DOHH2 (cell line): ENCODE measurements around the gene HPCAL4.

ENCODE experiments used
- H3F3A ChIP-seq: fragments of 200-600 bp; sonication (generic), shearing (Covaris generic); 2 replicates; pipeline ENCODE4 v1.6.0; 2016; ENCODE audit warnings: antibody characterized with exemption, mild to moderate bottlenecking; ENCODE audit not compliant: control insufficient read depth, insufficient read depth
- H3K27ac ChIP-seq: fragments of 200-600 bp; sonication (generic); 2 replicates; pipeline ENCODE4 v1.5.1; 2014; ENCODE audit warnings: low read depth, mild to moderate bottlenecking, low read length, moderate library complexity
- H3K27me3 ChIP-seq: fragments of 200-600 bp; sonication (generic); 2 replicates; pipeline ENCODE4 v1.6.1; 2014; ENCODE audit warnings: mild to moderate bottlenecking, low read length, mixed read lengths; ENCODE audit not compliant: control insufficient read depth
- H3K36me3 ChIP-seq: fragments of 200-600 bp; sonication (generic); 2 replicates; pipeline ENCODE4 v1.6.1; 2014; ENCODE audit warnings: mild to moderate bottlenecking, low read length, moderate library complexity, mixed read lengths; ENCODE audit not compliant: control insufficient read depth
- H3K4me1 ChIP-seq: fragments of 200-600 bp; sonication (generic); 2 replicates; pipeline ENCODE4 v1.6.1; 2014; ENCODE audit warnings: mild to moderate bottlenecking, low read length, mixed read lengths; ENCODE audit not compliant: control insufficient read depth
- H3K4me2 ChIP-seq: fragments of 200-600 bp; sonication (generic); 2 replicates; pipeline ENCODE4 v1.6.0; 2014; ENCODE audit warnings: mild to moderate bottlenecking, low read length, moderate library complexity
- H3K4me3 ChIP-seq: fragments of 200-600 bp; sonication (generic); 2 replicates; pipeline ENCODE4 v1.5.1; 2014; ENCODE audit warnings: mild to moderate bottlenecking, low read length, mixed read lengths
- H3K79me2 ChIP-seq: fragments of 200-600 bp; sonication (generic); 2 replicates; pipeline ENCODE4 v1.6.1; 2014; ENCODE audit warnings: mild to moderate bottlenecking, low read length, mixed read lengths; ENCODE audit not compliant: control insufficient read depth
- H3K9me2 ChIP-seq: fragments of 200-600 bp; sonication (generic); replicated peaks from 2 replicates; pipeline ENCODE4 v1.6.1; 2014; ENCODE audit warnings: mild to moderate bottlenecking, low read length, mixed read lengths; ENCODE audit not compliant: control insufficient read depth
- H3K9me3 ChIP-seq: fragments of 200-600 bp; sonication (generic); 2 replicates; pipeline ENCODE4 v1.6.1; 2014; ENCODE audit warnings: antibody characterized with exemption, low read length, mixed read lengths; ENCODE audit not compliant: control insufficient read depth, insufficient read depth
- H4K20me1 ChIP-seq: fragments of 200-600 bp; sonication (generic); 2 replicates; pipeline ENCODE4 v1.6.0; 2014; ENCODE audit warnings: low read depth, mild to moderate bottlenecking, antibody characterized with exemption, low read length, moderate library complexity; ENCODE audit not compliant: control insufficient read depth, insufficient read depth
- CTCF ChIP-seq: fragments of 200-600 bp; sonication (generic); IDR thresholded peaks from one replicate; pipeline ENCODE4 v1.5.1; 2014; ENCODE audit warnings: antibody characterized with exemption, mild to moderate bottlenecking, low read depth, low read length; ENCODE audit not compliant: poor library complexity, severe bottlenecking
- EZH2phosphoT487 ChIP-seq: fragments of 200-600 bp; sonication (generic); IDR thresholded peaks from 2 replicates; pipeline ENCODE4 v1.6.1; 2017; ENCODE audit warnings: borderline replicate concordance, mild to moderate bottlenecking, antibody characterized with exemption, low read length, moderate library complexity, mixed read lengths

The HPCAL4 gene

GRCh38 chr1:39649636-39650185 is 41.5 kb downstream of the HPCAL4 start:
- no peaks in the 10 kb centered on the region for H3F3A ChIP-seq
- no peaks in the 10 kb centered on the region for H3K36me3 ChIP-seq
- H3K4me2 ChIP-seq = no peak overlapping the region
- H3K27ac ChIP-seq = no peak overlapping the region
- H3K79me2 ChIP-seq = no peaks in the 10 kb centered on the region
- peaks cover 21% of the 10 kb centered on the region for H3K27me3 ChIP-seq
- H3K9me3 ChIP-seq = no peaks in the 10 kb centered on the region
- H3K9me2 ChIP-seq = no peaks in the 10 kb centered on the region
- TF ChIP-seq CTCF (no peak), EZH2phosphoT487 (no peak)
- H4K20me1 ChIP-seq = no peaks in the 10 kb centered on the region
- H3K4me1 ChIP-seq = peaks cover 13% of the 10 kb centered on the region
- H3K4me3 ChIP-seq = no peak overlapping the region

GRCh38 chr1:39648496-39648895 is 42.7 kb downstream of the HPCAL4 start:
- Histone ChIP-seq H3F3A (no peaks in the 10 kb centered on the region), H4K20me1 (no peaks in the 10 kb centered on the region), H3K9me3 (no peaks in the 10 kb centered on the region), H3K9me2 (no peaks in the 10 kb centered on the region), H3K27ac (no peak overlapping the region), H3K27me3 (peaks cover 11% of the 10 kb centered on the region), H3K36me3 (no peaks in the 10 kb centered on the region), H3K4me3 (no peak overlapping the region), H3K4me1 (peaks cover 13% of the 10 kb centered on the region), H3K4me2 (no peak overlapping the region), H3K79me2 (no peaks in the 10 kb centered on the region)
- TF ChIP-seq CTCF (no peak), EZH2phosphoT487 (no peak)

DNA sequence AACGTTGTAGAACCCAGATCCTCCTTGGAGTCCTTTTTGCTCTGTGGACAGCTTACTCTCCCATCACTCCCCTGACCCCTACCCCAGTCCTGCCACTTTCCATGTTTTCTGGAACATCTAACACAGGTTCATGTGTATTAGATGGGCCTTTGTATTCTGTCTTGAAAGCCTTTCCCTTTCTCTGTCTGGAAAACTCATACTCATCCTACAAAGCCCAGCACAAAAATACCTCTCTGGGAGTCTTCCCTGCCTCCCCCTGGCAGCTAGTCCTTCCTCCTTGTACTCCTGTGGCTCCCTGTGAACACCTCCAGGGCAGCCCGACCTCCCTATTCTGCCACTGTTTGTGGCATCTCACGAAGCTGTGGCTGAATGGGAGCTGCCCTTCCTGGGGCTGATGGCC is 44.0 kb downstream of the HPCAL4 start:
- Histone ChIP-seq H3K4me2 (no peak overlapping the region), H3K4me1 (peaks cover 9% of the 10 kb centered on the region), H3K79me2 (no peaks in the 10 kb centered on the region), H3K9me3 (no peaks in the 10 kb centered on the region), H4K20me1 (no peaks in the 10 kb centered on the region), H3K4me3 (no peak overlapping the region), H3K36me3 (no peaks in the 10 kb centered on the region), H3K27ac (no peak overlapping the region), H3F3A (no peaks in the 10 kb centered on the region), H3K27me3 (peaks cover 11% of the 10 kb centered on the region), H3K9me2 (no peaks in the 10 kb centered on the region)
- TF ChIP-seq EZH2phosphoT487 (no peak), CTCF (no peak)
